Muscle of leg (tissue), 11 donors: ENCODE results near the gene ERH. TPM values are rescaled to one million over a fixed set of nuclear protein-coding genes. Genes with fewer than 3 reads are reported as not detected.

Experiments
- DNase-seq: peaks from one replicate; pipeline ENCODE4 v3.0.0; 2013
- H3K27ac ChIP-seq: one replicate; pipeline ENCODE4 v1.5.1; 2013; ENCODE audit warnings: mild to moderate bottlenecking, low read length, control low read depth
- H3K27me3 ChIP-seq: one replicate; pipeline ENCODE4 v1.6.1; 2013; ENCODE audit warnings: low read length; ENCODE audit not compliant: control insufficient read depth, insufficient read depth
- H3K36me3 ChIP-seq: one replicate; pipeline ENCODE4 v1.6.1; 2013; ENCODE audit warnings: low read length; ENCODE audit not compliant: control insufficient read depth, insufficient read depth
- H3K4me1 ChIP-seq: one replicate; pipeline ENCODE4 v1.6.1; 2013; ENCODE audit warnings: low read length; ENCODE audit not compliant: control insufficient read depth, insufficient read depth
- H3K4me3 ChIP-seq: one replicate; pipeline ENCODE4 v1.5.1; 2013; ENCODE audit warnings: low read length, control low read depth
- H3K9me3 ChIP-seq: replicated peaks from 2 replicates; pipeline ENCODE4 v1.6.1; 2013; ENCODE audit warnings: low read depth, low read length; ENCODE audit not compliant: control insufficient read depth
- WGBS: methylation state at CpG from one replicate; pipeline ENCODE4 v1.1.5; 2013; ENCODE audit warnings: missing lambda C conversion rate; ENCODE audit not compliant: insufficient coverage; 5-methylcytosine and 5-hydroxymethylcytosine counted together
- polyA plus RNA-seq, 8 donors: library from polyadenylated mRNA; unstranded; fragments of 120-200 nt; gene quantifications; one replicate each; pipeline versions ENCODE4 v1.2.1 to v1.2.3, GENCODE V29; 2013; ENCODE audit warnings: inconsistent platforms in 1 of 8, low replicate concordance in 1 of 8; ENCODE audit not compliant: insufficient read length in 8 of 8, insufficient read depth in 1 of 8
- total RNA-seq: library from RNA; stranded (reverse); fragments of 120-200 nt; gene quantifications from one replicate; pipeline ENCODE4 v1.2.4, GENCODE V29; 2013

ERH gene
- total and polyA plus RNA-seq, 9 donors: 83.6 to 195 (median 157) TPM

- peaks cover 6% of the 10 kb centered on the region for H3K4me1 ChIP-seq
- WGBS: 63% methylated on average over 6 of the region's 7 CpGs
- no peaks in the 10 kb centered on the region for H3K27me3 ChIP-seq
- no peak overlapping the region for H3K27ac ChIP-seq
- no peaks in the 10 kb centered on the region for H3K36me3 ChIP-seq
- no peaks in the 10 kb centered on the region for H3K9me3 ChIP-seq
- no peak overlapping the region for H3K4me3 ChIP-seq
- no peak for DNase-seq
Measured at GRCh38 chr14:69360438-69361108, 37.5 kb downstream of the ERH start.

GRCh38 chr14:69358966-69359365 is 39.1 kb downstream of the ERH start:
- Histone ChIP-seq H3K27me3 (no peaks in the 10 kb centered on the region), H3K4me1 (peaks cover 15% of the 10 kb centered on the region), H3K27ac (no peak overlapping the region), H3K4me3 (no peak overlapping the region), H3K9me3 (no peaks in the 10 kb centered on the region), H3K36me3 (no peaks in the 10 kb centered on the region)
- no peak for DNase-seq
- 63% methylated on average over 2 of the region's 3 CpGs for WGBS

GRCh38 chr14:69358233-69358963 is 39.7 kb downstream of the ERH start:
- no peak for DNase-seq
- WGBS: 60% methylated on average over 10 of the region's 12 CpGs

GRCh38 chr14:69357544-69358200 is 40.4 kb downstream of the ERH start:
- no peaks in the 10 kb centered on the region for H3K9me3 ChIP-seq
- no peak overlapping the region for H3K4me3 ChIP-seq
- 57% methylated on average over 5 of the region's 7 CpGs for WGBS
- no peak for DNase-seq
- H3K27ac ChIP-seq: no peak overlapping the region
- no peaks in the 10 kb centered on the region for H3K36me3 ChIP-seq
- H3K4me1 ChIP-seq: peaks cover 15% of the 10 kb centered on the region
- H3K27me3 ChIP-seq: no peaks in the 10 kb centered on the region

More at GRCh38 chr14:69358233-69358963, 39.7 kb downstream of the ERH start:
- H3K9me3 ChIP-seq: no peaks in the 10 kb centered on the region
- H3K4me1 ChIP-seq: peaks cover 15% of the 10 kb centered on the region
- no peak overlapping the region for H3K27ac ChIP-seq
- no peaks in the 10 kb centered on the region for H3K27me3 ChIP-seq
- H3K4me3 ChIP-seq: no peak overlapping the region
- no peaks in the 10 kb centered on the region for H3K36me3 ChIP-seq

- no peaks in the 10 kb centered on the region for H3K27me3 ChIP-seq
- 85% methylated on average over 3 of the region's 7 CpGs for WGBS
- no peaks in the 10 kb centered on the region for H3K9me3 ChIP-seq
- no peak for DNase-seq
- peaks cover 15% of the 10 kb centered on the region for H3K4me1 ChIP-seq
- no peak overlapping the region for H3K4me3 ChIP-seq
- no peak overlapping the region for H3K27ac ChIP-seq
- H3K36me3 ChIP-seq: peaks cover 4% of the 10 kb centered on the region
Measured at GRCh38 chr14:69356903-69357543, 41.1 kb downstream of the ERH start.

- no peak overlapping the region for H3K4me3 ChIP-seq
- peak overlapping the region; percentile 29 for H3K27ac ChIP-seq
- DNase-seq: peak; percentile 64
- H3K27me3 ChIP-seq: no peaks in the 10 kb centered on the region
- WGBS: 58% methylated on average over 5 of the region's 6 CpGs
- H3K4me1 ChIP-seq: peaks cover 17% of the 10 kb centered on the region
- H3K36me3 ChIP-seq: peaks cover 4% of the 10 kb centered on the region
- no peaks in the 10 kb centered on the region for H3K9me3 ChIP-seq
Measured at GRCh38 chr14:69355607-69356281, 42.4 kb downstream of the ERH start.

- 63% methylated on average over 6 of the region's 6 CpGs for WGBS
- H3K9me3 ChIP-seq: no peaks in the 10 kb centered on the region
- H3K36me3 ChIP-seq: peaks cover 4% of the 10 kb centered on the region
- peak overlapping the region; percentile 29 for H3K27ac ChIP-seq
- H3K4me3 ChIP-seq: no peak overlapping the region
- H3K27me3 ChIP-seq: no peaks in the 10 kb centered on the region
- peaks cover 17% of the 10 kb centered on the region for H3K4me1 ChIP-seq
- no peak for DNase-seq
Measured at GRCh38 chr14:69355154-69355597, 42.9 kb downstream of the ERH start.

GRCh38 chr14:69354383-69355153 is 43.5 kb downstream of the ERH start:
- peaks cover 17% of the 10 kb centered on the region for H3K4me1 ChIP-seq
- 60% methylated on average over 11 of the region's 11 CpGs for WGBS
- DNase-seq: no peak
- H3K4me3 ChIP-seq: no peak overlapping the region
- no peaks in the 10 kb centered on the region for H3K27me3 ChIP-seq
- H3K36me3 ChIP-seq: peaks cover 4% of the 10 kb centered on the region
- H3K9me3 ChIP-seq: no peaks in the 10 kb centered on the region
- H3K27ac ChIP-seq: no peak overlapping the region

- Histone ChIP-seq H3K36me3 (peaks cover 4% of the 10 kb centered on the region), H3K27me3 (no peaks in the 10 kb centered on the region), H3K9me3 (no peaks in the 10 kb centered on the region), H3K4me1 (peaks cover 17% of the 10 kb centered on the region), H3K27ac (no peak overlapping the region), H3K4me3 (no peak overlapping the region)
- WGBS: 78% methylated on average over 2 of the region's 3 CpGs
- DNase-seq: no peak
Measured at GRCh38 chr14:69353168-69353567, 44.9 kb downstream of the ERH start.
